B cell (primary cell): ENCODE measurements around the gene ISL2.

Experiments used
- EZH2 ChIP-seq: IDR thresholded peaks from 2 replicates; pipeline ENCODE4 v1.6.1; 2012; ENCODE audit warnings: borderline replicate concordance, low read depth, mild to moderate bottlenecking, moderate library complexity, low read length; ENCODE audit not compliant: insufficient read depth, poor library complexity, severe bottlenecking
- TF ChIP-seq, protein P1 (sequence below): fragments of 200-600 bp; IDR thresholded peaks from one replicate; pipeline ENCODE4 v1.8.0; 2022; ENCODE audit warnings: antibody characterized with exemption, mild to moderate bottlenecking

DNA sequence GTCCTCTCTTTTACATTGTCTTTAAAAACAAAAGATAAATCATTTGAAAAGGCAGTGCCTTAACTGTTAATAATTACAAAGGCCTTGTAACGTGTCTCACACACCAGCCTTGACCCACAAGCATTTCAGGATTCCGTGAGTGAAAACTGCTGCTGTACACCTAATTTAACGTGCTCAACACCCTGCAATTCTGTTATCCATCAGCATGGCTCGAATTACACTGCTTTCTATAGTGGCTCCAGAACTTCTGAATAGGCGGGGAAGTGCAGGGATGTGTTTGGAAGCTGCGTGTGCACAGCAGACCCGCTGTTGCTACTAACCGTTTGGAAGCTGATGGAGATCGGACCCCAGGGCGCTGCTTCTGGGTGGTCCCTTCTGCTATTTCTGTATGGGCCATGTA lies 15.4 kb upstream of the ISL2 start:
- TF ChIP-seq EZH2, result no peak
- TF ChIP-seq, protein P1, sequence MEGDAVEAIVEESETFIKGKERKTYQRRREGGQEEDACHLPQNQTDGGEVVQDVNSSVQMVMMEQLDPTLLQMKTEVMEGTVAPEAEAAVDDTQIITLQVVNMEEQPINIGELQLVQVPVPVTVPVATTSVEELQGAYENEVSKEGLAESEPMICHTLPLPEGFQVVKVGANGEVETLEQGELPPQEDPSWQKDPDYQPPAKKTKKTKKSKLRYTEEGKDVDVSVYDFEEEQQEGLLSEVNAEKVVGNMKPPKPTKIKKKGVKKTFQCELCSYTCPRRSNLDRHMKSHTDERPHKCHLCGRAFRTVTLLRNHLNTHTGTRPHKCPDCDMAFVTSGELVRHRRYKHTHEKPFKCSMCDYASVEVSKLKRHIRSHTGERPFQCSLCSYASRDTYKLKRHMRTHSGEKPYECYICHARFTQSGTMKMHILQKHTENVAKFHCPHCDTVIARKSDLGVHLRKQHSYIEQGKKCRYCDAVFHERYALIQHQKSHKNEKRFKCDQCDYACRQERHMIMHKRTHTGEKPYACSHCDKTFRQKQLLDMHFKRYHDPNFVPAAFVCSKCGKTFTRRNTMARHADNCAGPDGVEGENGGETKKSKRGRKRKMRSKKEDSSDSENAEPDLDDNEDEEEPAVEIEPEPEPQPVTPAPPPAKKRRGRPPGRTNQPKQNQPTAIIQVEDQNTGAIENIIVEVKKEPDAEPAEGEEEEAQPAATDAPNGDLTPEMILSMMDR, result no peak
